Cardiac fibroblast (primary cell): ENCODE measurements around the gene SYCN.
"Not testable (repeated sequence)": the region's sequence is repeated elsewhere in the genome, so short reads cannot be mapped to it uniquely, and the experiment has no call there.

Source experiments
- DNase-seq, 2 donors: peaks; one replicate each; pipeline versions ENCODE4 v3.0.0 to v3.0.0-alpha.2; 2010; ENCODE audit warnings: low read depth in 2 of 2
- H3K4me3 ChIP-seq, 2 donors: replicated peaks in 1 of 2; 1 replicate in 1 of 2; 2 replicates in 1 of 2; pipeline ENCODE4 v1.5.1; 2011; ENCODE audit warnings: low read depth in 2 of 2, low read length in 2 of 2, mild to moderate bottlenecking in 2 of 2, moderate library complexity in 1 of 2
- CTCF ChIP-seq: IDR thresholded peaks from one replicate; pipeline ENCODE4 v1.5.1; 2011; ENCODE audit warnings: low read depth, mild to moderate bottlenecking, low read length, inconsistent platforms

The SYCN gene

GRCh38 chr19:39237200-39238184 lies 33.4 kb upstream of the SYCN start:
- TF ChIP-seq CTCF = no peak
- H3K4me3 ChIP-seq = no peak overlapping the region
- DNase-seq = no peak

- no peak overlapping the region for H3K4me3 ChIP-seq
- DNase-seq = no peak
Measured at GRCh38 chr19:39236527-39236926, 32.5 kb upstream of the SYCN start.

GRCh38 chr19:39232708-39233107 lies 28.6 kb upstream of the SYCN start:
- DNase-seq = no peak
- no peak overlapping the region for H3K4me3 ChIP-seq
- TF ChIP-seq CTCF = no peak

More at GRCh38 chr19:39236527-39236926, 32.5 kb upstream of the SYCN start:
- no peak for TF ChIP-seq CTCF

- H3K4me3 ChIP-seq = no peak overlapping the region
- DNase-seq = no peak
- TF ChIP-seq CTCF = no peak
Measured at GRCh38 chr19:39230096-39230764, 26.2 kb upstream of the SYCN start.

- no peak overlapping the region for H3K4me3 ChIP-seq
- TF ChIP-seq CTCF = no peak
- no peak for DNase-seq
Measured at GRCh38 chr19:39224910-39225309, 20.8 kb upstream of the SYCN start.

- no peak overlapping the region for H3K4me3 ChIP-seq
- TF ChIP-seq CTCF = no peak
- DNase-seq = peak; percentile 36 to 38
Measured at GRCh38 chr19:39223703-39224279, 19.7 kb upstream of the SYCN start.

GRCh38 chr19:39219108-39219507 lies 15.0 kb upstream of the SYCN start:
- DNase-seq, H3K4me3 ChIP-seq: not testable (repeated sequence)
